GM19193 (cell line): Measurements from ENCODE around the gene FNDC1.

Experiments used
- POLR2A ChIP-seq: IDR thresholded peaks from 4 replicates; pipeline ENCODE4 v1.6.1; 2011; ENCODE audit not compliant: insufficient read depth, insufficient read length; ENCODE audit errors: extremely low read depth

The FNDC1 gene

DNA sequence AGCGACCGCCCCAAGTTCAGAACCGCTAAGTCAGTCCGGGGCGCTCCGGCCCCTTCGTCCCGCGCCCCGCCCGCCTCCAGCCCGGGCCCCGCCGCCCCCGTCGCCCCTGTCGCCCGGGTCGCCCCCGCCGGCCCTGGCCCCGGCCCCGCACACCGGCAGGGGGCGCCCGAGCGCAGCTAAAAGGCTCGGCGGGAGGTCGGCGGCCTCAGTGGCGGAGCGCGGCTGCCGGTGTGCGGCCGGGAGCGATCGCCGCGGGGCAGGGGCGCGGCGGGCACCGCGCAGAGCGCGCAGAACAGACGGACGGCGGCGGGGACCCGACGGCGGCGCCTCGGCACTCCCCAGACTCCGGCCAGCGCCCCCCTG is at the start of gene FNDC1:
Gene FNDC1 (plus strand): TSS at position 208 of the 363 bp plus-strand sequence. CDS start 197 bp downstream, outside the sequence.
- no peak for TF ChIP-seq POLR2A

DNA sequence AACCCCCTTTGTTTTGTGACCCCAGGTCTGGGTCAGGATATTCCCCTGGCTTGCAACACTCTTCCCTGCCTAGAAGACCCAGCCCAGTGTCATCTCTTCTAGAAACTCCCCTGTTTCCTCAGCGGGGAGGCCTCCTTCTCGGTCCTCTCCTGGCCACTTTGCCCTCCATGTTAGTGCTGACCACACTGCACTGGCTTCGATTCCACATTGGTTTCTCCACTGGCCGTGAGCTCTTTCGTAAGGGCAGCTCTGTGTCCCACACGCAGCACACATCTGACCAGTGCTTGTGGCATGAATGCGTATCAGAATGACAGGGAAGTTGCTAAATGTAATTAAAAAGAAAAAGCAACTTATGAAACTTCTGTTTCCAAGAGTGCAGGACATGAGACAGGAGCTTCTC is 49.4 kb upstream of the FNDC1 start:
- no peak for TF ChIP-seq POLR2A

DNA sequence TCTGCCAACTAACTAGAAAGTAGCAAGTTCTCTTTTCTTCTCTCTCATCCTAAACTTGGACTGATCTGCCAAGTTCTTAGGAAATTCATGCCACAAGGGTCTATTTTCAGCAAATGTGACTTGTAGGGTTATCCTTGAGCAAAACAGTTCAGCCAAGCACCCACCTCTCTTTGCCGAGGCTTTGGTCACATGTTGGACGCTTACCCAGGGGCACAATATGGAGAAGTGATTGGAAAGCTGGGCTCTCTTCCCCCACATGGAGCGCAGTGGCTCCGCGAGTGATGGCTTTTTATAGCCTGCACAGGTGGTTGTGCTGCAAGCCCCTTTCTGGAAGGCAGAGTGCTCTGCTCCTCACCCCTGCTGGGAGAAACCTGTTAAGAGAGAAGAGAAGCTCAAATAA is 47.7 kb upstream of the FNDC1 start:
- TF ChIP-seq POLR2A = no peak

DNA sequence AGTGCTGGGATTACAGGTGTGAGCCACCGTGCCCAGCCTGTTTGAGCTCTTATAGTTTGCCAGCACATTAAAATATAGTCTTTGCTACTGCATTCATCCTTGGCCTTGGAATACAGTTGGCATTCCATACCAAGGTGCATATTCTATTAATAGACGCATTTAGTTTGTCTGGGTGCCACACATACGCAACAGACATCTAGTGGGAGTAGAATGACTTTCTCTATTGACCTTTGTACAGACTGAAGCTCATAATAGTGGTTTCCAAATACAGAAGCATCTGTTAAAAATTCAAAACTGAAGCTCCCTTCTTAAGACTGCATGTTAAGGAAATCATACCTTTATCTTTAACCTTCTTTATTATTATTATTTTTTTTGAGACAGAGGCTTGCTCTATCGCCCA is 46.7 kb upstream of the FNDC1 start:
- TF ChIP-seq POLR2A = no peak

DNA sequence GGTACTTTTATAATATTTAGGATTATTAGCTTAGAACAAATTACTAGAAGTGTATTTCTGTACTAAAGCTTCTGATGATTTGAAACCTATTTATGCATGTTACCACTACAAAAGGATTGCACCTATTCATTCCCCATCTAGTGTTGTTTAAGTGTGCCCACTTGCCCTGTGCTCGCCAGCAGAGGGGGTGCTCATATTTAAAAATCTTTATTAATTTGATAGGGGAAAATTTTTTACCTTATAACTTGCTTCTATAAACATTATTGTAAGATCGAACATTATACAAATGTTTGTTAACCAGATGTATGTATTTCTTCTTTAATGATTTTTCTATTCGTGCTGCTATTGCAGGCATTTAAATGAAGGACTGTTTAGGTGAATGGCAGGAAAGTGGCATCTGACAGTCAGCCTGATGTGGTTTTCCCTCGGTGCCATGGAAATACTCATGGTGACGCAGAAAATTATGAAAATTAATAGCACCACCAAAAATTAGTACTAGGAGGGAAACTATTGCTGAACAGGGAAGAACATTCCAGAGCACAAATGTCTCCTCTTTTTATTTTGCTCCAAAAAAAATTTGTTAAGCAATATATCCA is 44.1 kb upstream of the FNDC1 start:
- no peak for TF ChIP-seq POLR2A

DNA sequence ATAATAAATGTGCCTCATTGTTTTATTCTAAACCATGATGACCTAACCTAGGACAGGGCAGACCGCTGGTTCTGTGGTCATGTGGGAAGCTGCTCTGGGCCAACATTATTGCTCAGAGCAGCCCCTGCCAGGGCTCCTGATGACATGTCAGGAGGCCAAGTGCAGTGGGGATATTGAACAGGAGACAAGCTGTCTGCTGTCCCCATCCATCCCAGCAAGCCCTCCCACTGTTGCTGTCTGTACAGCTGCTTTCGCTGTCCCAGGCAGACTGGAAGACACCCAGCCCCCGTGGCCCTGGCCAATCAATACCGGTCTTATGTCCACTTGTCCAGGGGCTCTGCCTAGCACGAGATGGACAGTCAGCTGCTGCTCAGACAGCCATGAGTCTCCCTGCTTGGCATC is 43.2 kb upstream of the FNDC1 start:
- no peak for TF ChIP-seq POLR2A

DNA sequence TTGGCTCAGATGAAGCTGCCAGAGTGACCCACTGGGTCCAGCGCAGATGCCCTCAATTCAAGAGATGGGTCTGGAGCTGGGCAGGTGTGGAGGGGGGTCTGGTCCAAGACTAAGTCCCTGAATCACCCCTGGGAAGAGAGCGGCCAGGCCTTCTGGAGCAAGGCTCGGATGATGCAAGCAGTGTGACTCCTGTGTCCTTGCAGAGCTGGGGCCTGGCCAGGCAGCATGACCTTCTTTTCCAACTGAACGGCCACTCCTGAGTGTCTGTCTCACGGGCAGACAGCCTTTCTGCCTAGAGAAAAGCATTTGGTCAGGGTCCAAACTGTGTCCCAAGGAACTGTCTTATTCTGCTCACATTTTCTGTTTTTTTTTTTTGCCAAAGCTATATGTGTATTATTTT is 42.6 kb upstream of the FNDC1 start:
- no peak for TF ChIP-seq POLR2A

DNA sequence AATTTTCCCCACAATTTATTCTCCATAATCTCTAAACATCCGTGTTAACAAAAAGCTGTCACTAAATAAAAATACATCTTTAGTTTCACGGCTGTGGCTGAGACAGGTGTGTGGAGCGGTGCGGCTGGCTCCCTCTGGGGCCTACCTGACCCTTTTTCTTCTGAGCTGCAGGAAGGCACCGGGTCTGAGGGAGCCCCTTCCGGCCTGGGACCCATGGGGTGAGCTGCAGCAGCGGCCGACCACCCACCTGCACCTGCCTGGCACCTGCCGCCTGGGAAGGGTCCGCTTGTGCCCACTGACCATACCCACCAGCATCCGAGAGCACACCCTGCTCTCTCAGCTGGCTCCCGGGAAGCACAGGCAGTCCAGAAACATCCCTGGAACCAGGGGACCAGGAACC is 41.5 kb upstream of the FNDC1 start:
- no peak for TF ChIP-seq POLR2A

DNA sequence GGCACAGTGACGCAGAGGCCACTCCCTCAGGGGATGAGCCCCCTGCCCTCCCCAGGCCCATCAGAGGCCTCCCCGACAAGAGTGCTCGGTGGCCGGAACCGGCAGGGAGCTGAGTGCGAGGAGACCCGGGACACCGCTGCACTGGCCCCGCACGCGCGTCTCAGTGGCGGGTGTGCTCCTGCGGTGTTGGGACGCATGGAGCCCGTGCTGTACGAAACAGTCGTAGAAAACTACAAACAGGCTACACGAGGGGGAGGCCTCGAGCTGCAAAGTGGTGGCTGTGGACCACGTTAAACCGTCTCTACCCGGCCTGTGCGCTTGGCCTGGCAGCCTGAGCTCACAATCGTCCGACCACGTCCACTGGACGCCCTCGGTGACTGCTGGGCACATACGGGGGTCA is 40.2 kb upstream of the FNDC1 start:
- TF ChIP-seq POLR2A = no peak

DNA sequence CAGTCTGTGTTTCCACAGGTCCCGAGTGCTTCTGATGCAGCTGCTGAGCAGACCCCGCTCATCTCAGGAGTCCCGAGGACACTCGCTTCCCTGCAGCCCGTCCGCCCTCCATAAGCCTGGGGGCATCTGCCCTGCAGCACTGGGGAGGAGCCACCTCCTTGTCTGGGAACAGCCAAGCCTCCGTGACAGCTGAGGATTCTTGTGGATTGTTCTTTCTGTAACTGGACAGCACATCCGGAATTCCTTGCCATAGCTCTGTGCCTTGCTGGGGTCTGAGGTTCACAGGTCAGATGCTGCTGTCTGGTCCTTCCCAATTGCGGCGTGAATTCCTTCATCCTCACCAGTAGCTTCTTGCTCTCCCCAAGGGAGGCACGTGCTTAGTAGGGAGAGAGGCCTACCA is 38.4 kb upstream of the FNDC1 start:
- no peak for TF ChIP-seq POLR2A

DNA sequence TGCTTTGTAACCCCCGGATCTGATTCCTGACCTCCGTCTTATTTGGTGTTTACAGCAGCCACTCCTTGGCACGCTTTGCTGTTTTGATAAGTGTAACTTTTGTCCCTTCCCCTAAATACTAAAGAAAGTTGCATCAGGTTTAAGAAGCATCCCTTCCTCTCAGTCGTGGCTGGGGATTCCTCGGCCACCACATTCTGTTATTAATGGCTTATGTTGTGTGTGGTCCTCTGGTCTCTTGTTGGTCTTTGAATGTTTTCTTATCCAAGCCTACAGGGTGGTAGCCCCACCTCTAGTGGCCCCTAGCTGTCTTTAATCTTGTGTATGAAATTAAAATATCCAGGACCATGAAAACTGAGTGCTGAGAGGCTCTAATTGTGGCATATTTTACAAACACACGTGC is 37.5 kb upstream of the FNDC1 start:
- no peak for TF ChIP-seq POLR2A

DNA sequence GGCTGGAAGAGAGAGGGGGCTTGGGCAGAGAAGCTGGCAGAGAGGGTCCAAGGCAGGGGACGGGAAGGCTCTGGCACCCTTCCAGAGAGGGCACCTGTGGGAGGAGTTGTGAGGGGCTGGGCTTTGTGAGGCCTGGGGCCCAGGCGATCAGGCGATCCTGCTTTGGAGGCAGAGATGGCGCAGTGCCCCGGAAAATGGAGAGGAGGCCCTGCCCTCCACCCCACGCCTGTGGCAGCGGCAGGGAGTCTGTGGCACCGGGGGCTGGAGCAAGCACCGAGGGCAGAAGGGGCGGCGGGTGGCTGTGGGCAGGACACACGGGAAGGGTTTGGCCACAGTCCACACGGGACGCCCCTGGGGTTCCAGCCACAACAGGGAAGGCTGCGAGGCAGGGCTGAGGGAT is 36.5 kb upstream of the FNDC1 start:
- no peak for TF ChIP-seq POLR2A

DNA sequence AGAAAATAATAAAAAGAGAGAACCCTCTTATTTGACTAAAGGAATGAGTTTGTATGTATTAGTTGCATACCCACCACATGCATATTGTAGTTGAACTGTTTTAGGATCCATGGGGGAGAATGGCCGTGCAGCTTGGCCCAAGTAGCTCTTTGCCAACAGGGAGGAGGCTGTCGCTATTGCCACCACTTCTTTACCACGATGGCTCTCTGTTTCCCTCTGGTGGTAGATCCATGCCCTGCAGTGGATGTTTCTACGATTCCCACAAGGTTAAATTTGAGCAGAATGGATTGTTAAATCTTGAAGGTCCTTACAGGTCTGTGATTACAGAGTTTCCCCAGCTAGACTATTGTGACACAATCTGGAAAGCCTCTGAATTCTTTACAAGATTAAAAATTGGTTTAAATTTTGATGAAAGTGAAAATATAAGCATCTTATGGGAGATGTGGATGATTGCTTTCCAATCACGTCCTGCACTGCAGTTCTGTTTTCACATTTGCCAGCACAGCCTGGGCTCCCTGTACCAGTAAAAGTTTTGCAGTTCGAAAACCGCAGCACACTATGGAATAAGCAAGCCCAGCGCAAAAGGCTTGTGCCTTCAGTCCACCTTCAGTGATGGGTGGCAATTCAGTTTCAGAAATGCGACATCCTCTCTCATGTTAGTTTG is 34.4 kb upstream of the FNDC1 start:
- TF ChIP-seq POLR2A = no peak

DNA sequence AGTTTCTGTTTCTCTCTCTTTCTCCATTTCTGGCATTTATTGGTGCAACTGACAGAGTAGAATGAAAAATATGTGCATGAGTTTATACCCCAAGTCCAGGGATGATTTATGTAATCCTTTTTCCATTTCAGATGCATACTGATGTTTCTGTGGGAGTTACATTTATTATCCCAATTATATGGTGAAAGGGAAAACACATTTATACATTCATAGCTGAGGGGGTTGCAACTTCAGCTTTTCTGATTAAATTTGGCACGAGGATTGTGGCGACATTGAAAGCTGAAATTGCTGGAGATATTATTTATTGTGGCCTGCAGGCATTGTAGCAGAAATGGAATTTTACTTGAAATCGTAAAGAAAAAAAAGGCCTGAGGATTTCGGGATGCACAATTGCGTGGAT is 31.5 kb upstream of the FNDC1 start:
- TF ChIP-seq POLR2A = no peak

DNA sequence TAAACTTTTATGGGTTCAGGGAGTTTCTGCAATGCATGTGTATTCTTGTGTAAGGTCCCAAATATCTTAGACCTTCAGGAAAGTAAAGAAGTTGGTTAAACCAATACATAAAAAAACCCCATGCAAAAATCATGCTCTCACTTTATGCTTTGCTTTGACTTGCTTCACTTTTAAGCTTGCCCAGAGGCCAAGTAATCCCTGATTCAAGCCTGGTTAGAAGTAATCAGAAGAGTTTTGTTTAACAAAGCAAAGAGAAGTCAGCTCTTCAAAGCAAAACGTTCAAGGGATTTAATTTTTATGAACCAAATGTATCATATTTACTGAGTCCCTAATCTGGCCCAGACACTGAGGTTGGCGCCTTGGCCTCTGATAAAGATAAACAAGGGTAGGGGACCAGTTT is 26.7 kb upstream of the FNDC1 start:
- no peak for TF ChIP-seq POLR2A

DNA sequence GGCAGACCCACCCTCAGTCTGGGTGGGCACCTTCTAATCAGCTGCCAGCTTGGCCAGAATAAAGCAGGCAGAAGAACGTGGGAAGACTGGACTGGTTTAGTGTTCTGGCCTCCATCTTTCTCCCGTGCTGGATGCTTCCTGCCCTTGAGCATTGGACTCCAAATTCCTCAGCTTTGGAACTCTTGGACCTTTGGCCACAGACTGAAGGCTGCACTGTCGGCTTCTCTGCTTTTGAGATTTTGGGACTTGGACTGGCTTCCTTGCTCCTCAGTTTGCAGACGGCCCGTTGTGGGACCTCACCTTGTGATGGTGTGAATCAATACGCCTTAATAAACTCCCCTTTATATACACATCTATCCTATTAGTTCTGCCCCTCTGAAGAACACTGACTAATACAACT is 20.6 kb upstream of the FNDC1 start:
- no peak for TF ChIP-seq POLR2A

DNA sequence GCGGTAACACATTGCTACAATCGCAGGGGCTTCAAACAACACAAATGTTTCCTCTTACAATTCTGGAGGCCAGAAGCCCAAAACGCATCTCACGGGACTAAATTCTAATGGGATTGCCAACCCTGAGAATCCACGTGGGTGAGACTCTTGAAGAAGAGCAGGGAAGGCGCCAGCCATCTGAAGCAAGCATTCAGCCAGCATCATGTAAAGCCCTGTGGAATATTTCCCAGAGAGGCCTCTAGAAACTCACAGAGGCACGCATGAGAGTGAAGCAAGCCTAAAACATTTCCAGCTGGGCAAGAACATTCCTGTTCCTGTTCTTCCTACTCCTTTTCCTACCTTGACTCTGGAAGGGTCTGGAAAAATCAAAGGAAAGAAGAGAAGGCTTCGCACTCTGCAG is 19.6 kb upstream of the FNDC1 start:
- no peak for TF ChIP-seq POLR2A

DNA sequence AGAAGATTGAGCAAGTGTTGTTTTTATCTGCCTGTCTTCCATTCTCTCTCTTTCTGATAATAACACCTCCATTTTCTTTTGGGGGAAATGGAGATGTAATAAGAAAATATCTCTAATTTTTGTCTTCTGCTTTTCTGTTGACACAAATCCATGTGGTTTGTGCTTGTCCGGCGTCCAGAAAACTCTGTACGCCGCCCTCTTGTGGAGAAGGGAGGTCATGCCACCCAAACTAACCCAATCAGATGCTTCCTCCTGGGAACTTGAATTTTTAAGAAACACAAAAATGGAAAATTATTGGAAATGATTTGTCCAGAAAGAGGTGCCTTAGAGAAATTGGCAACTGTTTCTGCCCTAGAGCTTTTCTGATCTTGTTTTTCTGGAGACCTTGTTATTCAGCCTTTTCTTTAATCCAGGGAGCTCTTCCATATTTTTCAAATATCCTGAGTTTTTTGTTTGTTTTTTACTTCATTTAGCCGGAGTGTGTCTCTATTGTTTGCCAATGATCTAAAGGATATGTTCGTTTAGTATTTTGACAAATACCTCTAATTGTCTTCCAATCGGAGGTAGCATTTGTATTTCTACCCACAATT is 17.8 kb upstream of the FNDC1 start:
- TF ChIP-seq POLR2A = no peak

DNA sequence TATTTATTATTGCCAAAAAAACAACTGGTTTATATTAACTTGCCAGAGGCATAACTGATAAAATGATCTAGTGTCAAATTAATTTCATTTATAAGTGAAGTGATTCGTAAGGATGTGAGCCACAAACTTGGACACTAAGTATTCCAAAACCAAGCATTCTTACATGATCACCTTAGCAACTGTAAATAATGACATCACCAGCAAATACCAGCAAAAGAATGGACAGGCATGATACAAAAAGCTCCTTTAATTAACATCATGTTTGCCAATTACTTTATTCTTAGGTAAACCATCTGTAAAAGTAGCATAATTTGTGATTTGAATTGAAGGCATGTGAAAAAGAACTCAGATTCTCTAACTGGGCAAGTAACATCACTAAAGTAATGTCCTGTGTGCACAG is 17.2 kb upstream of the FNDC1 start:
- TF ChIP-seq POLR2A = no peak
